HepG2 (cell line): ENCODE data around the gene ZFAND3. TPM values are rescaled to one million over a fixed set of nuclear protein-coding genes. Genes with fewer than 3 reads are reported as not detected.

Experiments used
- ATAC-seq: fragments of 200-7000 bp; cut with Tn5 transposase; 3 replicates; pipeline ENCODE4 v1.9.1; 2020; ENCODE audit warnings: mild to moderate bottlenecking, moderate library complexity
- BruUV-seq: library from RNA; stranded (reverse); fragments of 400-500 nt; replicated peaks from 2 replicates; lab custom pipeline; 2021; lab: Mats Ljungman, UMichigan
- CTCF ChIA-PET: fragments of 300-600 bp; formaldehyde crosslinking; extraction: SDS; loops from one replicate; lab custom pipeline; 2021; ENCODE audit warnings: low total read pairs, inconsistent platforms, low intra/inter-chr PET ratio; lab: Yijun Ruan, JAX
- POLR2A ChIA-PET: fragments of 350-600 bp; sonication (Branson Sonifier 250); formaldehyde crosslinking; loops from one replicate; lab custom pipeline; 2020; ENCODE audit warnings: antibody characterized with exemption, inconsistent platforms; lab: Yijun Ruan, JAX
- DNase-seq: peaks from one replicate; pipeline ENCODE4 v3.0.0-alpha.2; 2015; ENCODE audit warnings: low spot score
- FAIRE-seq: peaks from 3 replicates; lab custom pipeline; 2011; peaks lifted over from hg19 to GRCh38; lab: Jason Lieb, UNC
- H2AFZ ChIP-seq: one replicate; pipeline ENCODE4 v1.6.1; 2011; ENCODE audit warnings: low read length, inconsistent platforms
- H3K27ac ChIP-seq: fragments of 300-600 bp; 3 replicates; pipeline ENCODE4 v1.8.0; 2011; ENCODE audit warnings: mixed run types, mild to moderate bottlenecking, mixed read lengths, low read length, inconsistent platforms; ENCODE audit not compliant: insufficient read depth; ENCODE audit errors: extremely low read length
- H3K27me3 ChIP-seq, 2 experiments: fragments of 200-600 bp in 1 of 2; 2 replicates in 1 of 2; 3 replicates in 1 of 2; pipeline versions ENCODE4 v1.6.0 to v1.8.0; 2011; ENCODE audit warnings: low read length in 2 of 2, mild to moderate bottlenecking in 2 of 2, moderate library complexity in 2 of 2, inconsistent platforms in 1 of 2; ENCODE audit not compliant: insufficient read depth in 2 of 2, control insufficient read depth in 1 of 2
- H3K36me3 ChIP-seq, 2 experiments: fragments of 200-600 bp in 1 of 2; replicated peaks in 1 of 2; 2 replicates in 1 of 2; 3 replicates in 1 of 2; pipeline versions ENCODE4 v1.5.1 to v1.8.0; 2011; ENCODE audit warnings: low read length in 2 of 2, inconsistent platforms in 1 of 2; ENCODE audit not compliant: insufficient read depth in 2 of 2, control insufficient read depth in 1 of 2
- H3K4me1 ChIP-seq: 2 replicates; pipeline ENCODE4 v1.5.1; 2012; ENCODE audit warnings: low read length, inconsistent platforms; ENCODE audit not compliant: insufficient read depth
- H3K4me2 ChIP-seq: 2 replicates; pipeline ENCODE4 v1.6.0; 2011; ENCODE audit warnings: low read depth, low read length, inconsistent platforms
- H3K4me3 ChIP-seq, 3 experiments: fragments of 200-600 bp in 1 of 3; sonication (generic), shearing (Covaris generic) in 1 of 3; replicated peaks in 1 of 3; 2 replicates each; pipeline ENCODE4 v1.5.1; 2011 to 2016; ENCODE audit warnings: low read length in 3 of 3, inconsistent platforms in 2 of 3, low read depth in 2 of 3, mild to moderate bottlenecking in 2 of 3, control low read depth in 1 of 3, mixed read lengths in 1 of 3; ENCODE audit not compliant: insufficient read depth in 1 of 3
- H3K79me2 ChIP-seq: one replicate; pipeline ENCODE4 v1.6.1; 2011; ENCODE audit warnings: low read length, inconsistent platforms; ENCODE audit not compliant: insufficient read depth
- H3K9ac ChIP-seq: 2 replicates; pipeline ENCODE4 v1.6.0; 2011; ENCODE audit warnings: mild to moderate bottlenecking, low read depth, low read length, inconsistent platforms; ENCODE audit not compliant: insufficient read depth
- H3K9me3 ChIP-seq: 2 replicates; pipeline ENCODE4 v1.5.1; 2012; ENCODE audit warnings: mild to moderate bottlenecking, low read length
- H4K20me1 ChIP-seq: 2 replicates; pipeline ENCODE4 v1.6.0; 2011; ENCODE audit warnings: inconsistent platforms, mild to moderate bottlenecking, low read length, moderate library complexity; ENCODE audit not compliant: insufficient read depth
- HOXA9 ChIP-seq: sonication (generic); formaldehyde crosslinking; IDR thresholded peaks from 2 replicates; pipeline ENCODE4 v1.8.1; 2022; ENCODE audit warnings: missing genetic modification reagents, mild to moderate bottlenecking, moderate library complexity, borderline replicate concordance
- KAT8 ChIP-seq: IDR thresholded peaks from 2 replicates; pipeline ENCODE4 v1.6.1; 2016; ENCODE audit warnings: missing genetic modification reagents, missing compliant biosample characterization
- KLF12 ChIP-seq: sonication (generic); formaldehyde crosslinking; IDR thresholded peaks from 2 replicates; pipeline ENCODE4 v1.4.0; 2020; ENCODE audit warnings: missing genetic modification reagents, borderline replicate concordance
- MAFK ChIP-seq, 2 experiments: IDR thresholded peaks in 1 of 2; conservative IDR thresholded peaks in 1 of 2; 2 replicates each; pipeline ENCODE4 v1.6.1; 2011; ENCODE audit warnings: improper control_type of control experiment in 2 of 2, low read length in 2 of 2
- MBD4 ChIP-seq: IDR thresholded peaks from 2 replicates; pipeline ENCODE4 v1.6.1; 2012; ENCODE audit warnings: low read length, inconsistent platforms, borderline replicate concordance
- NFIB ChIP-seq: sonication (generic); formaldehyde crosslinking; IDR thresholded peaks from 2 replicates; pipeline ENCODE4 v1.9.0; 2021; ENCODE audit warnings: missing genetic modification reagents, mild to moderate bottlenecking, borderline replicate concordance
- PAX8 ChIP-seq: sonication (generic); formaldehyde crosslinking; IDR thresholded peaks from 2 replicates; pipeline ENCODE4 v1.8.0; 2022; ENCODE audit warnings: mild to moderate bottlenecking, missing genetic modification reagents, borderline replicate concordance
- POLR2AphosphoS5 ChIP-seq: IDR thresholded peaks from 2 replicates; pipeline ENCODE4 v1.6.1; 2012; ENCODE audit warnings: low read depth, low read length
- RNF219 ChIP-seq: sonication (generic); formaldehyde crosslinking; IDR thresholded peaks from 2 replicates; pipeline ENCODE4 v1.5.0; 2020; ENCODE audit warnings: mild to moderate bottlenecking, missing genetic modification reagents
- ZBTB7A ChIP-seq: sonication (generic); formaldehyde crosslinking; IDR thresholded peaks from 2 replicates; pipeline ENCODE4 v1.8.0; 2022; ENCODE audit warnings: mild to moderate bottlenecking, missing genetic modification reagents
- ZNF552 ChIP-seq: sonication (generic); formaldehyde crosslinking; IDR thresholded peaks from 2 replicates; pipeline ENCODE4 v1.9.0; 2022; ENCODE audit warnings: missing genetic modification reagents, mild to moderate bottlenecking, borderline replicate concordance
- ZNF562 ChIP-seq: sonication (generic); formaldehyde crosslinking; IDR thresholded peaks from 2 replicates; pipeline ENCODE4 v1.8.0; 2022; ENCODE audit warnings: missing genetic modification reagents, borderline replicate concordance
- WGBS: methylation state at CpG from one replicate; pipeline ENCODE4 v1.1.6; 2017; ENCODE audit warnings: low lambda C conversion rate; 5-methylcytosine and 5-hydroxymethylcytosine counted together
- in situ Hi-C: cut with HindIII; loops from 2 replicates; pipeline ENCODE4 v1.10.0; 2017; ENCODE audit warnings: low pct_unique_long_range_greater_than_20kb; ENCODE audit not compliant: extremely low pct_ligation_motif_present
- intact Hi-C: fragments of 100-400 bp; cut with micrococcal nuclease; formaldehyde crosslinking; loops from one replicate; pipeline ENCODE4 v1.10.0; 2022; ENCODE audit not compliant: unreplicated experiment
- polyA plus RNA-seq, 8 experiments: library from polyadenylated mRNA; depleted of rRNA in 3 of 8; stranded (reverse) in 7 of 8; unstranded in 1 of 8; fragments of >200 nt; fragmentation: Illumina TruSeq in 4 of 8; extraction: Trizol in 4 of 8; gene quantifications; 2 replicates each; pipeline versions ENCODE4 v1.2.1 to v1.2.3, GENCODE V29; 2011 to 2016; ENCODE audit warnings: low read depth in 4 of 8, missing spikeins in 1 of 8, mixed read lengths in 1 of 8; ENCODE audit not compliant: insufficient read depth in 1 of 8
- total RNA-seq, 5 experiments: library from RNA; depleted of rRNA; stranded (reverse); fragments of >200 nt; fragmentation: Illumina TruSeq; extraction: Trizol; gene quantifications; 2 replicates each; pipeline ENCODE4 v1.2.3, GENCODE V29; 2016; ENCODE audit warnings: low read depth in 1 of 5

Gene ZFAND3
- total and polyA plus RNA-seq, 2 of the 13 experiments (the other 11 are each of a cell fraction or from before 2014, with no cell fraction given), result 16.4 to 17.1 TPM

- Histone ChIP-seq H3K4me2 (no peak overlapping the region), H3K27me3 (no peaks in the 10 kb centered on the region), H3K79me2 (no peaks in the 10 kb centered on the region), H2AFZ (no peak overlapping the region), H3K9me3 (no peaks in the 10 kb centered on the region), H4K20me1 (no peaks in the 10 kb centered on the region), H3K4me1 (no peaks in the 10 kb centered on the region), H3K9ac (no peak overlapping the region), H3K27ac (no peak overlapping the region), H3K36me3 (no peaks in the 10 kb centered on the region), H3K4me3 (no peak overlapping the region)
- intact Hi-C loops, result no loop called here
- no peak for TF ChIP-seq KLF12
- FAIRE-seq (no peak), DNase-seq (no peak), ATAC-seq (no peak)
- ChIA-PET CTCF (no interaction called here), POLR2A (no interaction called here)
- 70% methylated on average over 9 of the region's 9 CpGs for WGBS
- in situ Hi-C loops, result no loop called here
- BruUV-seq, result no TSS peak
These were observed 372.5 kb downstream of the ZFAND3 start for GRCh38 chr6:38192011-38192410.

GRCh38 chr6:38192487-38192886 lies 373.0 kb downstream of the ZFAND3 start:
- Histone ChIP-seq H3K9me3 (no peaks in the 10 kb centered on the region), H3K9ac (no peak overlapping the region), H3K27me3 (no peaks in the 10 kb centered on the region), H3K79me2 (no peaks in the 10 kb centered on the region), H3K4me3 (no peak overlapping the region), H3K27ac (no peak overlapping the region), H3K4me2 (no peak overlapping the region), H3K36me3 (no peaks in the 10 kb centered on the region), H2AFZ (no peak overlapping the region), H3K4me1 (no peaks in the 10 kb centered on the region), H4K20me1 (no peaks in the 10 kb centered on the region)
- intact Hi-C loops, result no loop called here
- TF ChIP-seq RNF219 (CRISPR knock-in tag) (no peak), KAT8 (CRISPR knock-in tag) (no peak), NFIB (no peak), ZNF552 (no peak), ZNF562 (CRISPR knock-in tag) (no peak), ZBTB7A (CRISPR knock-in tag) (no peak), POLR2AphosphoS5 (no peak), HOXA9 (no peak), MAFK (conservative IDR thresholded peaks at IDR 0.05 in 1 of 2, IDR thresholded peaks at IDR 0.05 in 1 of 2; ENCODE audit: low read length in 2 of 2) (no peak), PAX8 (CRISPR knock-in tag) (no peak), MBD4 (no peak)
- no peak for DNase-seq
- FAIRE-seq, result no peak
- in situ Hi-C loops, result no loop called here
- ChIA-PET CTCF (no interaction called here), POLR2A (no interaction called here)
- no peak for ATAC-seq
- WGBS, result 64% methylated on average over 5 of the region's 5 CpGs
- BruUV-seq, result no TSS peak
